Limb (tissue), 2 donors: ENCODE results near the gene AHRR.

Experiments
- DNase-seq, 2 donors: peaks; one replicate each; pipeline ENCODE4 v3.0.0-alpha.2; 2016; ENCODE audit errors: extremely low spot score in 2 of 2

AHRR gene

DNA sequence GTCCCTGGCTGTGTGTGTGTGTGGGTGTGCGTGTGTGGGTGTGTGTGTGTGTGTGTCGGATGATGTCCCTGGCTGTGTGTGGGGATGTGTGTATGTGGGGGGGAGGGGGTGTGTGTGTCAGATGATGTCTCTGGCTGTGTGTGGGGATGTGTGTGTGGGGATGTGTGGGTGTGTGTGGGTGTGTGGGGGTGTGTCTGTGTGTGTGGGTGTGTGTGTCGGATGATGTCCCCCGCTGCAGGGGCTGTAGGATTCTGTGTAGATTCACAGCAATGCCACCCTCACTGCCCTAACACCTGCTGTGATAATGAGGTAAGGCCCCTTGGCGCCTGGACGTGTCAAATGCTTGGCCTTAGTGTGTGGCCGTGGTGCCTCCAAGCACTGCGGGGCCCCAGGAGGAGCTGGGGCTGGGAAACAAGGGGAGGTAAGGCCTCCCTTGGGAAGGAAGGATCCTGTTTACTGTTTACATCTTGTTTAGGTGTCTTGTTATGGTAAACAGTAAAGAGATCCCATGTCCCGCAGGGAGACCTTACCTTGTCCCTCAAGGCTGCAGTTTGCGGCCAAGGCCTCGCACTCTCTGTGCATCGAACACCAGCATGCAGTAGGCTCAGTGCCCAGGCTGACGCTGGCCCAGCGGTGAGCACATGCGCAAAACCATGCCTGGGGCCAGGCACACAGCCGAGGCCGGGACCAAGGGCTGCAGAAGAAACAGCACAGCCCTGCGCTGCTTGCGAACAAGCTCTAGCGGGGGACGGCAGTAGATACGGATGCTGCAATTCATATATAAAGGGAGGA lies 24.1 kb downstream of the AHRR start:
- peak; percentile 40 to 70 for DNase-seq

DNA sequence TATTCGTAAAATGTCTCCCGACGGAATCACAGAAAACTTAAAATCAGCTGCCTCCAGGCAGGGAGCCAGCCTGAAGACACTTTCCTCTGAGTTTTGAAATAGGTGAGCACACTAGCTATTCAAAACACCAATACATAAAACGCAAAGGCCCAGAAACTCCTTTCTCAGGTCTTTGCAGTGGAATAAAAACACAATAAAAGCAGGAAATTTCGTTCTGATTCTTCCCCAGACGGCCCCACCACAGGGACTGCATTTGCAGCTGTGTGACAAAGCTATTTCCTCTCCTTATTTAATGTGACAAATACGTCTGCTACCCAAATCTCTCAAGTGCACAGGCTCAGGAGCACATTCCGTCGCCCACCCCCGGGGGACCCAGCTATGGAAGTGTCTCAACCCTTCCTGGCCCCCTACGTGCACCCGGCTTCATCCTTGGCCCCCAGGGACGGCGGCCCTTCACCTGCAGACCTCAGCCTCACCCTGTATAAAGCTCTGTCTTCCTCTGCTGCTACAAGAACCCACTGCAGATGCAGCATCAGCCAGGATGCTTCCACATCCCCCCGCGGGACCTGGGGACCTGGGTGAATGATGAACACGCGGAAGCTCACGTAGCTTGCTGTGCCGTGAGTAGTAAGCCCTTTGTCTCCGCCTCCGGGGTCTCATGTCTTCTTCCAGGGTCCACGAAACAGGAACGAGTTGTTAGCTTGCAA lies 24.9 kb downstream of the AHRR start:
- DNase-seq, result no peak

DNA sequence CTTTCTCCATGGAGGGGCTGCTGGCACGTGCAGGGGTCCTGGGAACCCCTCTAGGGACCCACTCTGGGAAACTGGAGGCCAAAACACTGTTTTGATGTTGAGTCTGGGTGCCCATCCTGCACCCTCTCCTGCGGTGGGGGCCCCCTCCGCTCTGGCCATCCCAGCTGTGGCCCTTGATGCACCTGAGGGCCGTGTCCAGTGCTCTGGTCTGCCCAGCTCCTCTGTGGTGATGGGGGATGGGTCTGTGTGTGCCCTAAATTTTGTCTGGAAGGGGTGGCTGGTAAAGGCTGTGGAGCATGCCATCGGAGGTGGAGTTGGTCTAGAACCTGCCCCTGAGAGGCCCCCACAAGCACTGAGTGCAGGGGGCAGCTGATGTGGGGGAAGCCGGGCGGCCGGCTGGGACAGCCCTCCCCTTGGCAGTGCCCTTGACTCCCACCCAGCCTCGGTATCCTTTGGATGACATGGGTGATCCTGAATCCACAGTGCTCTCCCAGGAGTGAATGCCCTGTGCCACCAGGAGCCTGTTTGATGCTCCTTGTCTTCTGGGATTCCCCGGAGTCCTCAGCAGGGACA lies 26.3 kb downstream of the AHRR start:
- no peak for DNase-seq

DNA sequence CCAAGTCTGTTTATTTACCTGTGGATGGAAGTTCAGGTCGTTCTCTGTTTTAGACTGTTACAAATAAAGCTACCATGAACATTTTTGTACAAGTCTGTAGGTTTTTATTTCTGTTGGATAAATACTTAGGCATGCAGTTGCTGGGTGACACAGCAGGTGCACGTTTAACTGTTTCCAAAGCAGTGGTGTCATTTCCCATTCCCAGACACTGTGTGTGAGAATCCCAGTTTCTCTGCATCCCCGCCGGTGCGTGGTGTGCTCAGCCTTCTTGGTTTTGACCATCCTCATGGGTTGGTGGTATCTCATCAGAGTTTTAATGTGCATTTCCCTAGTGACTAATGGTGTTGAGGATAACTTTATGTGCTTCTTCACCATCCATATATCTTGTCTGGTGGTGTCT lies 27.2 kb downstream of the AHRR start:
- no peak for DNase-seq

GRCh38 chr5:350355-350754 lies 28.8 kb downstream of the AHRR start:
- DNase-seq, result no peak

- DNase-seq, result no peak
These were observed 29.8 kb downstream of the AHRR start for GRCh38 chr5:351084-351920.

DNA sequence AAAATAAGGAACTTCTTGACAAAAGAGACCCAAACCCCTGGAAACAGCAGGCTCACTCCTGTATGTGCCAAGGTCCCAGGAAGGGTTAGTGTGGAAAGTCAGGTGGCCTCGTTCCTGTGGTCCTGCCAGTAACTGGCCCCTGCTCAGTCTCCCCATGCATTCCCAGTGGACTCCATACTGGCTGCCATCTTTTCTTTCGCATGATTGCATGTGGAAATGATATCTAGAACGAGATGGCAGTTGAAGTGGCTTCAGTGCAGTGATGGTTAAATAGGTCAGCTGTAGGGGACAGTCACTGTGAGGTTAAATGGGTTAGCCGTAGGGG lies 30.4 kb downstream of the AHRR start:
- no peak for DNase-seq

DNA sequence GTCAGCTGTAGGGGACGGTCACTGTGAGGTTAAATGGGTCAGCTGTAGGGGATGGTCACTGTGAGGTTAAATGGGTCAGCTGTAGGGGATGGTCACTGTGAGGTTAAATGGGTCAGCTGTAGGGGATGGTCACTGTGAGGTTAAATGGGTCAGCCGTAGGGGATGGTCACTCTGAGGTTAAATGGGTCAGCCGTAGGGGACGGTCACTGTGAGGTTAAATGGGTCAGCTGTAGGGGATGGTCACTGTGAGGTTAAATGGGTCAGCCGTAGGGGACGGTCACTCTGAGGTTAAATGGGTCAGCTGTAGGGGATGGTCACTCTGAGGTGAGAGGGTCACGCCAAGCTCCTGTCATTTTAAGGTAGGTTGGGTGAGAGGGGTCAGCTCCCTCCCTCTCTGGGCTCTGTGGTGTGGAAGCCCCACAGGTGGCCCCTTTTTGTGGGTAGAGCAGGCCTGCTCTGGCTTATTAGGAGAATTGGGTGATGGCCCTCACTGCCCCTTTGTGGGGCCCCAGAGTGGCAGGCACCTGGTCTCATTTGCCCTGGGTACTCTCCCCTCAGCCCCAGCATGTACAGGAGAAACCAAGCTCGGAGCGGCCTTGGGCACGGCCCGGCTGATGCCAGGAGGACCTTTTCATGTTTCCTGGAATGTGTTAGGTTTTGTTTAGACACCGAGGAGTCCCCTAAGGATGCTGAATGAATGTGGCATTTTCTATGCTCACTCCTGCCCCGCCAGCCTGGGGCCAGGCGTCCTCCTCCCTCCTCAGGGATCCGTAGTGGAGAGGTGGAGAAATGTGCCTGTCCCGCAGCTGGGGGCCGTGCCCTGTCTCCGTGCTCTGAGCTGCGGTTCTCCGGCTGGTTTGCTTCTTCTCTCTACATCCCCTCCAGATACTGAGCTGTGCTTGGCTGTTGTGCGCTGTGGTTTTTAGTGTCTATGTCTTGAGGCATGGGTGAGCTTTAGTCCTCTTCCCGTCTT lies 31.4 kb downstream of the AHRR start:
- DNase-seq, result peak in 1 of 2 donors; percentile 38

GRCh38 chr5:353612-354580 lies 32.4 kb downstream of the AHRR start:
- no peak for DNase-seq

GRCh38 chr5:354581-355378 lies 33.3 kb downstream of the AHRR start:
- DNase-seq, result no peak

GRCh38 chr5:355379-355935 lies 33.9 kb downstream of the AHRR start:
- DNase-seq, result no peak

DNA sequence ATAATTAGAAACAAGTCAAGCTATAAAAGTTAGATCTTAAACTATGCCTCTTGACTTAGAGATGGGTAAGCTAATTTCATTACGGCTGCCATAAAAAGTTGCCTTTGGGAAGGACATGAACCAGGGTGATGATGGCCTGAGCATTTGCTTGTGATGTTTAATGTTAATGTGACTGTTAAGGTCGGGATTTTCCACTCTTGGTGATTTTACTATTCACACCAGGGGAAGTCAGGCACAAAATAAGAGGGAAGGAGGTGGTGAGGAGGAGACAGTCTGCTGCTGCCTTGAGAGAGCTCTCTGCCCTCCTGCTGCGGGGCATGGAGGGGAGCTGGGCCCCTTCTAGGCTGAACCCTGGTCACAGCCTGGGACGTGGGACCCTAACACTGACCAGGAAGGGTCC lies 34.4 kb downstream of the AHRR start:
- DNase-seq, result no peak

DNA sequence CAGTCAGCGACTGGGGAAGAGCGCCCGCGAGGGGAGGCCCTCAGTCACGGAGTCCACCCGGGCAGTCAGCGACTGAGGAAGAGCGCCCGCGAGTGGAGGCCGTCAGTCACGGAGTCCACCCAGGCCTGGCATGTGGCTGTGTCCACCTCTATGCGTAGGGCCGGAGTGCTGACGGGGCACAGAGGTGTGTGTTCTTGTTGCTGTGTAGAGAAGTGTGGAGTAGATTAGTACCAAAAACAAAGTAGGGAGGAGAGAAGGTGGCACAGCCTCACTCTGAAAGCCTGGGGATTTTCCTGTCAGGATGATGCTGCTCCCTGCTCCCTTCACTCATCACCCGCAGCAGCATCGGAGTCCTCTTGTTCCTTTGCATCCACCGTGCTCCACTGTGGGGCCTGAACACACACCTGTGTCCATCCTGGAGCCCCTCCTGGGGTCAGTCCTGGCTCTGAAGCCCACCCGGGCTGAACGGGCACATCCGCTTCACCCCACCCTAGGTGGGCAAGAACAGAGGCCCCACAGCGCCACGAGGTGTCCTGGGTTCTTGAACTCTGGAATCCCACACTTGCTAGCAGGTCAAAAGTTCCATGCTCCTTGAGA lies 37.9 kb downstream of the AHRR start:
- no peak for DNase-seq

DNA sequence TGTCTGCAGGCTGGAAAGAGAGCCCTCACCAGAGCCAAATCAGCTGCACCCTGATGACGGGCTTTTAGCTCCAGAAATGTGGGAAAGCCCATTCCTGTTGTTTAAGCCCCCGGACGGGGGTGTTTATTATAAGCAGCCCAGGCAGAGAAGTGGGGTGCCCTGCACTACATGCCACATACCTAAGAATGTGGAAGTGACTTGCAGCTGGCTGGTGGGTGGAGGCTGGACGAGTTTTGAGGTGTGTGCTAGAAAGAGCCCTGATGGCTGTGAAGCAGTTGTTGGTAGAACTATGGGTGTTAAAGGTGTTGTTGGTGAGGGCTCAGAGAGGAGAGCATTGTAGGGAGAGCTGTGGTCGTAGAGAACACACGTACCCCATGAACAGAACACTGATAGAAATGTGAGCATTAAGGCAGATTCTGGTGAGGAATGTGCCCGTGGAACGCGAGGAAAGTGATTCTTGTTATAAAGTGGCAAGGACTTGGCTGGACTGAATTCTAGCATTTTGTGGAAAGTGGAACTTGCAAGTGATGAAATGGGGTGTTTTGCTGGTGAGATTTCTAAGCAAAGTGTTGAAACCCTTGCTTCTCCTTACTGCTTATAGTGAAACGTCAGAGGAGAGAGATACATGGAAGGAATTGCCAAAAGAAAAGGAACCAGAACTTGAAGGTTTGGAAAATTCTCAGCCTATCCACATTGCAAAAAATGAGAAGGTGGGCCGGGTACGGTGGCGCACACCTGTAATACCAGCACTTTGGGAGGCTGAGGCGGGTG lies 38.9 kb downstream of the AHRR start:
- no peak for DNase-seq

DNA sequence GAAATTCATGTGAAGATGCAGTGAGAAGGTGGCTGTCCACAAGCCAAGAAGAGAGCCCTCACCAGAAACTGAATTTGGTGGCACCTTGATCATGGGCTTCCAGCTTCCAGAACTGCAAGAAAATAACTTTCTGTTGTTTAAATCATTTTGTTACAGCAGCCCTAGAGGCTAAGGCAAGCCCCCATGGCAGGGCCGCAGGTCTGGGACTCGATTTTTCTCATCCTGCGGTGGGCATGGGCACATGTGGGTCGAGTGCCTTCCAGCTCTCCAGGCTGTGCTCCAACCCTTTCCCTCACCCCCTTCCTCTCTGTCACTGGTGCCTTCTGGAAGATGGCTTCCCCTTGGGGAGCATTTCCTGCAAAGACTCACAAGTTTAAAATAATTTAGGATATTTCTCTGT lies 40.7 kb downstream of the AHRR start:
- no peak for DNase-seq

DNA sequence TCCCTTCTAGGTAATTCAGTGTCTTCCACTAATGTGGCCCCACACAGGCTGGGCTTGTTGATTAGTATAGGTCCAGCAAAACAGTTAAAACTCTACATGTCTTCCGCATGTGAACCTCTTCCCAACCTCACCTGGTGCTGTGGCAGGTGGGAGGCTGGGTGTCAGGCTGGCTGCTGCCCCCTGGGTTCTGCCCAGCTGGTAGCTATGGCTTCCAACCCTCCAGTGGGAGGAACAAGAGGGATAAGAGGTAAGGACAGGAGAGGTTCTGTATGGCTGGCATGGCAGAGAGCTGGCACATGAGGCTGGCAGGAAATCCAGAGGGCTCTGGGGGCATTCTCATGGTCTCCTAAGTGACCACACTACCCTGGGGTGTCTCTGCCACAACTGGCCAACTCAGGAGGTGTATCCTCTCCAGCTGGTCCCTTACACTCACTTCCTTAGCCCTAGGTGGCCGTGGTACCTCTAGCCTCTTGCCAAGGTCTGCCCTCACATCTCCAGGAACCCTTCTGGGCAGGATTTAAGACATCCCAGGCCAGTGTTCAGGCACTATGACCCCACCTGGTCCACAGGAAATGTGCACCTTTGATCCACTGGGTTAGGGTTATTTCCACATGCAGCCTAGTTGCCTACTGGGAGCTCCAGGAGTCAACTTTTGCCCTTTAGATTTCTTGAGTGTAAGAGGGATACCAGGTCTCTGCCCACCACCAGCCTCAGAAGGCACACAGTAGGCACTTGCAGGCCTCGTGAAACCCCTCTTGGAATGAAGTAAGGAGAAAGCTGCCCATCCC lies 41.7 kb downstream of the AHRR start:
- DNase-seq, result peak in 1 of 2 donors; percentile 6
